Omental fat pad (tissue), 4 donors: ENCODE data around the gene ALOXE3. TPM values are rescaled to one million over a fixed set of nuclear protein-coding genes. Genes with fewer than 3 reads are reported as not detected.

Experiments
- ATAC-seq: fragments of 150-250 bp; one replicate; pipeline ENCODE4 v1.9.1; 2016; ENCODE audit warnings: mild to moderate bottlenecking, moderate library complexity; ENCODE audit not compliant: low FRiP score
- DNase-seq: peaks from one replicate; pipeline ENCODE4 v3.0.0-alpha.2; 2019; ENCODE audit warnings: low spot score
- CTCF ChIP-seq, 3 donors: fragments of 450-650 bp; IDR thresholded peaks; one replicate each; pipeline ENCODE4 v1.5.1; 2016 to 2017; ENCODE audit warnings: antibody characterized with exemption in 3 of 3, mild to moderate bottlenecking in 3 of 3, moderate library complexity in 2 of 3
- total RNA-seq, 4 donors: library from RNA; depleted of rRNA; stranded (reverse); fragments of >200 nt; gene quantifications; one replicate each; pipeline ENCODE4 v1.1.0, GENCODE V29; 2016

Gene ALOXE3
- total RNA-seq, 4 donors from 2014 or later: 0.09 to 0.24 TPM; not detected in 2

- ATAC-seq (no peak), DNase-seq (no peak)
- TF ChIP-seq CTCF (IDR thresholded peaks at IDR 0.05): peak in 1 of 3 donors; percentile 58
Observed at GRCh38 chr17:8060274-8060673, 58.0 kb downstream of the ALOXE3 start.

GRCh38 chr17:8059131-8059530 is 59.2 kb downstream of the ALOXE3 start:
- no peak for TF ChIP-seq CTCF (IDR thresholded peaks at IDR 0.05)
- DNase-seq: no peak
- no peak for ATAC-seq

DNA sequence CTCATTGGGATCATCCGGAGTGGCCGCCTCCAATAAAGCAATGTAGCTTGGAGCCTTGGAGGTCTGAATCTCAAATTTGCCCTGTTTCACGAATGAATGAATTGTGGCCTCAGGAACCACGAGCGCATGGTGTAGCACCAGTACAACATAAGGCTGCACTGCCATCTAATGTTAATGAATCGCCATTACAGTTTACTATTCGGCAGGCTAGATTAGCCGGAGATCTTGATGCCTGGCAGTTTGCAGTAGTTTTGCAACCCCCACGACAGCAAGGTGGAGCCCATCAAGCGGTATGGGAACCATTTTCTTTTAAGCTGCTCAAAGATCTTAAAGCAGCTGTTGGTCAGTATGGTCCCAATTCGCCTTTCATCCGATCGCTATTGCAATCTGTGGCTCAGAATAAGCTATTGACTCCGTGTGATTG is 60.6 kb downstream of the ALOXE3 start:
- DNase-seq (no peak), ATAC-seq (peak; percentile 81)
- TF ChIP-seq CTCF (IDR thresholded peaks at IDR 0.05): peak in 1 of 3 donors; percentile 38

GRCh38 chr17:8056976-8057625 is 61.2 kb downstream of the ALOXE3 start:
- no peak for DNase-seq
- ATAC-seq: no peak
- no peak for TF ChIP-seq CTCF (IDR thresholded peaks at IDR 0.05)

- peak; percentile 15 for ATAC-seq
- DNase-seq: no peak
- no peak for TF ChIP-seq CTCF (IDR thresholded peaks at IDR 0.05)
Observed at GRCh38 chr17:8056232-8056975, 61.9 kb downstream of the ALOXE3 start.

- no peak for DNase-seq
- ATAC-seq: no peak
- no peak for TF ChIP-seq CTCF (IDR thresholded peaks at IDR 0.05)
Observed at GRCh38 chr17:8055851-8056231, 62.5 kb downstream of the ALOXE3 start.

DNA sequence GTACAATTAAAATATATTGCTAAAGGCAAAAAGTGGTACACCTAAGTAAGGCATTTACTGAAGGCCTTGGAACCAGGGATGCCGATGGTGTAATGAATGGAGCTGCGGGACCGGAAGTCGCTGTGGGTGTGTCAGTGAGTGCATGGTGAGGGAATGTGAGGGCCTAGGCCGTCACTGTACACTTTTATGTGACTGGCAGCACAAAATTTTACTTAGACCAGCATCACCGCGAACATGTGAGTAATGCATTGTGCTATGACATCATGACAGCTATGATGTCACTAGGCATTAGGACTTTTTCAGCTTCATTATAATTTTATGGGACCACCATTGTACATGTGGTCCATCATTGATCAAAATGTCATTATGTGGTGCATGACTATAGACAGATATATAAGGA is 64.7 kb downstream of the ALOXE3 start:
- DNase-seq (no peak), ATAC-seq (no peak)
- TF ChIP-seq CTCF (IDR thresholded peaks at IDR 0.05): no peak
